ENCODE results near the gene COQ8B. TPM values are rescaled to one million over a fixed set of nuclear protein-coding genes. Genes with fewer than 3 reads are reported as not detected.
"Not testable (repeated sequence)": the region's sequence is repeated elsewhere in the genome, so short reads cannot be mapped to it uniquely, and the experiment has no call there.

Gene COQ8B
- total RNA-seq (2021) (57.7 and 66.6 TPM in 2 replicates), Bru-seq, nascent RNA (percentile 67 among the genes with signal in this experiment), BruChase-seq, experiment 1, labeled RNA remaining after a 2-hour chase (percentile 74 among the genes with signal in this experiment), BruChase-seq, experiment 2, labeled RNA remaining after a 6-hour chase (percentile 67 among the genes with signal in this experiment)
- long read RNA-seq, partial matches to known transcripts, result 1 of 10 reads
- long read RNA-seq, other reads (novel, unspliced or antisense), result 9 of 10 reads

GRCh38 chr19:40716482-40717324 is at the start of gene COQ8B, which contains the start of gene ITPKC:
Gene COQ8B (minus strand): TSS chr19:40716886. CDS start chr19:40714632, 2,254 bp downstream.
Gene ITPKC (plus strand): TSS chr19:40717112. CDS start chr19:40717136, 24 bp downstream.
- Histone ChIP-seq H3K4me3 (peak within 1 kb of the TSS; percentile 75), H3K36me3 (ENCODE audit: low read depth) (peaks cover 13% of the 10 kb centered on the region; the same call in 1 of the 2 replicates), H3K9me3 (ENCODE audit: insufficient read depth, low read depth) (no peaks in the 10 kb centered on the region), H3K4me1 (replicated peaks; ENCODE audit: insufficient read depth) (peaks cover 26% of the 10 kb centered on the region), H3K27me3 (ENCODE audit: insufficient read depth, low read depth) (no peaks in the 10 kb centered on the region), H2AFZ (no peak within 1 kb of the TSS), H3K27ac (peak within 1 kb of the TSS; percentile 99), H3F3A (ENCODE audit: insufficient read depth, low read depth) (peaks cover 27% of the 10 kb centered on the region), H4K20me1 (ENCODE audit: insufficient read depth) (peaks cover 9% of the 10 kb centered on the region), H3K4me2 (peak within 1 kb of the TSS; percentile 98), H3K9me2 (ENCODE audit: insufficient read depth) (no peaks in the 10 kb centered on the region), H3K79me2 (ENCODE audit: low read depth) (peaks cover 46% of the 10 kb centered on the region)
- ChIA-PET CTCF (interaction anchor here (0.6 kb wide), 1 partner anchor 296 kb away, joined by 4 read pairs; no protein-coding TSS in a partner anchor), POLR2A (ENCODE audit: unreplicated experiment) (interaction anchor here (0.5 to 1.9 kb wide), 6 partner anchors 10 to 547 kb away, joined by 3 to 11 read pairs (median 7); partner anchors contain the start of genes ACTMAP and RAB4B)
- TSS peak; percentile 80 for BruUV-seq (replicated peaks)
- intact Hi-C loops (cut with micrococcal nuclease; ENCODE audit: unreplicated experiment), result loop anchor here (1.0 to 5.0 kb wide), 6 partner anchors 34 to 511 kb away; partner anchors contain the start of genes ACTMAP and SERTAD1
- peak; percentile 94 to 99 for DNase-seq
- no peak for TF ChIP-seq CTCF (conservative IDR thresholded peaks at IDR 0.05)
- TF ChIP-seq EZH2 (IDR thresholded peaks at IDR 0.05; ENCODE audit: low read depth), result no peak

- H4K20me1 ChIP-seq (ENCODE audit: insufficient read depth), result peaks cover 38% of the 10 kb centered on the region
- BruUV-seq (replicated peaks); intact Hi-C loops (cut with micrococcal nuclease; ENCODE audit: unreplicated experiment); CTCF ChIA-PET; H3K79me2 ChIP-seq (ENCODE audit: low read depth); POLR2A ChIA-PET (ENCODE audit: unreplicated experiment); H3K4me1 ChIP-seq (replicated peaks; ENCODE audit: insufficient read depth); H3K27me3 ChIP-seq (ENCODE audit: insufficient read depth, low read depth); H3K4me3 ChIP-seq; H2AFZ ChIP-seq; DNase-seq; H3K9me3 ChIP-seq (ENCODE audit: insufficient read depth, low read depth); H3K9me2 ChIP-seq (ENCODE audit: insufficient read depth); H3K27ac ChIP-seq; H3K4me2 ChIP-seq: not testable (repeated sequence)
- peaks cover 35% of the 10 kb centered on the region for H3K36me3 ChIP-seq (ENCODE audit: low read depth)
- H3F3A ChIP-seq (ENCODE audit: insufficient read depth, low read depth), result peaks cover 61% of the 10 kb centered on the region; the same call in 1 of the 2 replicates
These were observed 49.7 kb upstream of the COQ8B start for GRCh38 chr19:40766385-40766784.

- POLR2A ChIA-PET (ENCODE audit: unreplicated experiment), result no interaction called here
- no TSS peak for BruUV-seq (replicated peaks)
- 0 out of 2 replicates have a peak, but pooled peaks cover 4% of the 10 kb centered on the region for H3K79me2 ChIP-seq (ENCODE audit: low read depth)
These were observed 47.3 kb upstream of the COQ8B start for GRCh38 chr19:40763963-40764362.

More at GRCh38 chr19:40763963-40764362, 47.3 kb upstream of the COQ8B start:
- H3K4me1 ChIP-seq (replicated peaks; ENCODE audit: insufficient read depth), result no peaks in the 10 kb centered on the region
- H3K27me3 ChIP-seq (ENCODE audit: insufficient read depth, low read depth), result no peaks in the 10 kb centered on the region
- no peak for DNase-seq
- intact Hi-C loops (cut with micrococcal nuclease; ENCODE audit: unreplicated experiment), result no loop called here
- H3K9me2 ChIP-seq (ENCODE audit: insufficient read depth), result no peaks in the 10 kb centered on the region
- H2AFZ ChIP-seq, result no peak overlapping the region
- H3K4me2 ChIP-seq, result no peak overlapping the region
- peaks cover 60% of the 10 kb centered on the region for H4K20me1 ChIP-seq (ENCODE audit: insufficient read depth)
- peaks cover 68% of the 10 kb centered on the region; the same call in 1 of the 2 replicates for H3F3A ChIP-seq (ENCODE audit: insufficient read depth, low read depth)
- no peak overlapping the region for H3K4me3 ChIP-seq
- no peak overlapping the region for H3K27ac ChIP-seq
- CTCF ChIA-PET, result no interaction called here
- peaks cover 56% of the 10 kb centered on the region for H3K36me3 ChIP-seq (ENCODE audit: low read depth)
- no peak for TF ChIP-seq CTCF (conservative IDR thresholded peaks at IDR 0.05)
- no peaks in the 10 kb centered on the region for H3K9me3 ChIP-seq (ENCODE audit: insufficient read depth, low read depth)
